Measurements from ENCODE around the gene GPR78.

The GPR78 gene

DNA sequence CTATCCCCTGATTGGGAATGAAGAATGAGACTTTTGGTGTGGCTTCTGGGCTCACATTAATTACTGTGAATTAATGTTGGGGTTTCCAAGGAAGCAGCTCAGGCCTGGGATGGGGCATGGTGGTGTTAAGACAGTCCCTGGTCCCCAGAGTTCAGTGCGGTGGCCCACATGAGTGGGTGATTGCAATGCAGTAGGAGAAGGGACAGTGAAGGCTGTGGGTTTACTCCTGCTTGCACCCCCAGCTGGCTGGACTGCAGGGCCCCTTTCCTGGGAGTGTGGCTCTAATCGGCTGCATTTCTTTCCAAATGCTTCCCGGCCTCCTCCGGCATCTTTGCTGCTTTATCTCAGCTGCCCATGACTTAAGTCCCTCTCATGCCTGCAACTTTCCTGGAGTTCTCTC lies 28.2 kb upstream of the GPR78 start:
- FAIRE-seq (no peak), DNase-seq (ENCODE audit: insufficient read length, low spot score) (no peak)
- TF ChIP-seq POLR2A (IDR thresholded peaks at IDR 0.05; ENCODE audit: low read depth, low read length) = no peak

DNA sequence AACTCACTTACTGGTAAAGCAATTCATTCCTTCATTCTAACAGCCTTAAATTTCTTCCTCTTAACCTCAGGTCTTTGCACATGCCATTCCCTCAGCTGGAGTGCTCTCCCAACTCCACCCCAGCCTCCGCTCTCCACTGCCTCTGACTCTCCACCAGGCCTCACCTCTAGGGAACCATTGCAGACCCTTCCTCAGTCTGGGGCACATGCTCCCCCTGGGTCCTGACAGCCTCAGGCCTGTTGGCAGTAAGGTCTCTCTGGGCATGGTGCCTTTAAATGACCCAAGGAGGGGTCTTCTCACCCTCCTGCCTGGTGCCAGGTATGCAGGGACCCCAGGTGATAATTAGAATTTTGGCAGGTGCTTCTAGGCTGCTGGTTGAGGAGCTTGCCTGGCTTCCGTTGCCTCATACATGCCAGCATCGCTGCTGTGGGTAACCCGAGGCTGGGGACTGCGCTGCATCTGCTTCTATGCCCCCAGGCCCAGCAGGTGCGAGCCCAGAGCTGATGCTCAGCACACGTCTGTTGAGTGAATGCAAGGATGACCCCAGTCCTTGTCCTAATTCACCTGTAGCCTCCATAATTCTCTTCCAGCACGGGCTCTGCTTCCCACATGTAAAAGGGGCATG lies 27.5 kb upstream of the GPR78 start:
- TF ChIP-seq POLR2A (IDR thresholded peaks at IDR 0.05; ENCODE audit: low read depth, low read length) = no peak
- no peak for FAIRE-seq
- DNase-seq (ENCODE audit: insufficient read length, low spot score) = no peak

DNA sequence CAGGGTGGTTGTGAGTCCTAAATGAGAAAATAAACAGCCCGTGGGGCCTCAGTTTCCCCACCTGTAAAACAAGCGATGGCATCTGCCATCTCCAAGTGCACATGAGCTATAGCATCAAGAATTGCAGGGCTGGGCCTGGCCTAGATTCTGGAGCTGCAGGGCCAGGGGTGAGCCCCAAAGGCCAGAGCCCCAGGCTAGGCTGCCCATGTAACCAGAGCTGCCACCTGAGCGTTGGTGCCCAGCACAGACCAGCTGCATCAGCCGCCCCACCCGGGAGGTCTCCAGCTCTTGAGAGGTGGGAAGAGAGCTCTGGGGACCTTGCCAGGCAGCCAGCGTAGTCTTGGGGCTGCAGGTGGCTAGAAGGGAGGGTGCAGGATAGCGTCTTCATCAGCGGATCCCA lies 27.0 kb upstream of the GPR78 start:
- no peak for TF ChIP-seq POLR2A (IDR thresholded peaks at IDR 0.05; ENCODE audit: low read depth, low read length)
- DNase-seq (ENCODE audit: insufficient read length, low spot score) (no peak), FAIRE-seq (no peak)

DNA sequence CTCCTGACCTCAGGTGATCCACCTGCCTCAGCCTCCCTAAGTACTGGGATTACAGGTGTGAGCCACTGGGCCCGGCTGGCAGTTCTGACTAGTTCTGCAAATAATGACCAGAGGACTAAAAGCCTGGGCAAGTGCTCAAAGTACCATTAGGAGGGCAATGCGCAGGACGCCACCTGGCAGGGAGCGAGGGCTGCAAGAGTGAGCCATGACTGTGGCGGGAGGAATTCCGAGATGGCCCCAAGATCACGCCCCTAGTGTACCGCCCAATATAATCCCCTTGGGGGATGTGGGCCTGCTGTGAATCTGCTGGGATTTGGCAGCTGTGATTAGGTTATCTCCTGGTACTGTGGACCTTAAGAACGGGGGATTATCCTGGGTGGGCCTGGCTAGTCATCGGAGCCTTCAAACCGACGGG lies 26.2 kb upstream of the GPR78 start:
- TF ChIP-seq POLR2A (IDR thresholded peaks at IDR 0.05; ENCODE audit: low read depth, low read length) = no peak
- DNase-seq (ENCODE audit: insufficient read length, low spot score) = no peak
- no peak for FAIRE-seq

DNA sequence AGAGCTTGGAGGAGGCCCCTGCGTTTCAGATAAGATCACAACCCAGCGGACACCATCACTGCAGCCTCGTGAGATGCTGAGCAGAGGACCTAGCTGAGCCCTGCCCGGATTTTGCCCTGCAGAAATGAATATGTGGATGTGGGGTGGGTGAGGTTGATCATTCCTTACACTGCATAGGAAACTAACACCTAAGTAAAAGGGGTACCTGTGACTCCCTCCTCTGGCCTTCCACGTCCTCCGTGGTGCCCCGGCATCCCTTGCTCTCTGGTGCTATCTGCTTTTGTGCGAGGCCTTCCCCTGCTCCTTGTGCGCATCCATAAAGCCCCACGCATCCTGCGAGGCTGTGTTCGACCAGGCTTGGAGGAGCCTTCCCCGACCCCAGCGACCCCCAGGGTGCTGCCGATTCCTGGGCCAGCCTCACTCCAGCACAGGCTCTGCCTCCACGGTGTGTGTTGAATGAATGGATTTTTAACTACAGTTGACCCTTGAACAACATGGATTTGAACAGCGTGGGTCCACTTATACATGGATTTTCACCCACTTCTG lies 25.6 kb upstream of the GPR78 start:
- no peak for DNase-seq (ENCODE audit: insufficient read length, low spot score)
- no peak for FAIRE-seq
- TF ChIP-seq POLR2A (IDR thresholded peaks at IDR 0.05; ENCODE audit: low read depth, low read length) = no peak

- no peak for TF ChIP-seq POLR2A (IDR thresholded peaks at IDR 0.05; ENCODE audit: low read depth, low read length)
- DNase-seq (ENCODE audit: insufficient read length, low spot score) (no peak), FAIRE-seq (no peak)
Observed at GRCh38 chr4:8555716-8556115, 24.5 kb upstream of the GPR78 start.

DNA sequence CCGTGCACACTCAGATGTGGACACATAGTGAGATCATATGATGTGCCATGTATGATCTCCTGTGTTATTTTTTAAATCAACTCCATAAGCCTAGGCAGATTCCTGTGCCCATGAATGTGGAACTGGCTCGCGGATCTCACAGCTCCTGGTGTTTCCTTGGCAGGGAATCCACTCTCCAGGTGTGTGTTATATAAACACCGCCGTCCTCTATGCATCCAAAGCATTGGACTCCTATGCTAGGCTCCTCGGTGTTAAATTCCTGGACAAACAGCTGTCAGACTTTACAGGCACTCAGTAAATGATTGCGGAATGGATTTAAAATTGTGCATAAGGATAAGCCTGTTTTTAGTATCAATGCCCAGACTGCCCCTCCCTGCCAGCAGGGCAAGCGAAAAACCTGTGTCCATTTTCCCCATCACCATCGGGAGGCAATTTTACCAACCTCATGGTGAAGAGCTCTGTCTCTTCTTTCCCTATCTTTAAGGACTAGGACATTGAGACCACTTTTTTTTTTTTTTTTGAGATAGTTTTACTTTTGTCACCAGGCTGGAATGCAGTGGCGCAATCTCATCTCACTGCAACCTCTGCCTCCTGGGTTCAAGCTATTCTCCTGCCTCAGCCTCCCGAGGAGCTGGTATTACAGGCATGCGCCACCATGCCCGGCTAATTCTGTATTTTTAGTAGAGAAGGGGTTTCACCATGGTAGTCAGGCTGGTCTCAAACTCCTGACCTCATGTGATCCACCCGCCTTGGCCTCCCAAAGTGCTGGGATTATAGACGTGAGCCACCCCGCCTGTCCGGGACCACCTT lies 23.6 kb upstream of the GPR78 start:
- FAIRE-seq = no peak
- no peak for DNase-seq (ENCODE audit: insufficient read length, low spot score)

GRCh38 chr4:8557151-8558076 lies 22.8 kb upstream of the GPR78 start:
- no peak for TF ChIP-seq POLR2A (IDR thresholded peaks at IDR 0.05; ENCODE audit: low read depth, low read length)
- DNase-seq (ENCODE audit: insufficient read length, low spot score) = no peak
- no peak for FAIRE-seq

More for the DNA sequence above, 23.6 kb upstream of the GPR78 start:
- TF ChIP-seq POLR2A (IDR thresholded peaks at IDR 0.05; ENCODE audit: low read depth, low read length) = no peak

DNA sequence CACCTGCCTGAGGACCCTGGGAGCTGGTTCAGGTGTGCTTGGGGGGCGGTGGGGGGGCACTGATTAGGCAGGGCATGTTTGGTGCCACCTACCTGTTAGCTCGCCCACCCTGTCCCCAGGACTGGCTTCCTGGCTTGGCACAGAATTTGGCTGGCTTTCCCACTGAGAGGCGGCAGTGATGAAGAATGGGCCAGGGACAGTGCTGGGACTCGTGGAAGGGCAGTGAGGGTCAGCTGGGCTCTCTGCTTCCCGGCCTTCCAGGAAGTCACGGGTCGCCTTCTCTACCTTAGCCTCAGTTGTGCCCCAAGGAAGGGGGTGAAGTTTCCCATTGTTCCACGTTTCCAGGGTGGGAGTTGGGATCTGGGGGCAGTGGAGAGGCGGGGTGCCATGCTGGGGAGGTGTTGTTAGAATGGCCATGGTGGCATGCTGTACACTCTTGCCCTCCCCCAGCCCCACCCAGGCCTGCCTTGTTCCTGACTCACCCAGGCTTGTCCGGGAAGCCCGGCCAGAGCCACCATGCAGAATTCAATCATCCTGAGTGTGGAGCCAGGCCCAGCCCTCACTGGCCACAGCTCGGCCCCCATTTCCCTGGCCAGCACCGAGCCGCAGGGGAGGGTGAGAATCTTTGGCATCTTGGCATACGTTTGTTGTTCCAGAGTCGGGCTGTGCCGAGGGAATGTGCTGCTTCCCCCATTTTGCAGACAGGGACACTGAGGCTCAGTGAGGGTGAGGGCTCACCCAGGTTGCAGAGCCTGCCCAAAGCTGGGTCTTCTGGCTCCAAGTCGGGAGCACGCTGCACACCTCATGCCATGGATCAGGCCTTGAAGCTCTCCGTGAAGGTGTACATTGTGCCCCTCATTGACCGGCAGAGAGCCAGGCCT lies 21.9 kb upstream of the GPR78 start:
- FAIRE-seq = no peak
- DNase-seq (ENCODE audit: insufficient read length, low spot score) = peak; percentile 61
- TF ChIP-seq POLR2A (IDR thresholded peaks at IDR 0.05; ENCODE audit: low read depth, low read length) = no peak

- FAIRE-seq (no peak), DNase-seq (ENCODE audit: insufficient read length, low spot score) (no peak)
- TF ChIP-seq POLR2A (IDR thresholded peaks at IDR 0.05; ENCODE audit: low read depth, low read length) = no peak
Observed at GRCh38 chr4:8559011-8559410, 21.2 kb upstream of the GPR78 start.

DNA sequence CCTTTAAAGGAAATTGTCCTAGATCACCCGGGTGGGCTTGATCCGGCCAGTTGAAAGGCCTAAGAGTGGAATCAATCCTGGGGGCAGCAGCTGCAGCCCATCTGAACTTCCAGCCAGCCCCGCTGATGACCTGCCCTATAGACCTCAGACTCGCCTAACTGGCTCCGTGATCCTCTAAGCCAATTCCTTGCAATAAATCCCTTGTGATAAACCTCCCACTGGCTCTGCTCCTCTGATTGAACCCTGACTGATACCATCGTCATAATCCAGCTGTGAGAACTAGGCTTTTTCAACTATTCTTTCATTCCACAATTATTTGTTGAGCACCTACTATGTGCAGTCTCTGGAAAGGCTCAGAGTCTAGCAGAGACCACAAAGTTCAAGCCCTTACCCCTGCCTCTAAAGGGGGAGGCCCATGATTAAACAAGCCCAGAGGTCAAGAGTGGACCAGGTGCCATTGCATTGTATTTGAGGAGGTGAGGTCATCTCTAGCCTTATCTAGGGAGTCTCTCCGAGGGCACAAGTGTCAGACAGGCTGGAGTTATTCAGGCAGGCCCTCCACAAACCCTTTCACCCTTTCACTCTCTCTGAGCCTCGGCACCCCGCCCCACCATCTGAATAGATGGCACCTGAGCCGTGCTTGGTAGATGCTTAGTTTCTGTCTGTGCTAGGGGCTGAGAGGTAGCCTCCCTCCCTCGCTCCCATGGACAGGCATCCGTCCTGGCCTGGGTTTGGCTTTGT lies 20.5 kb upstream of the GPR78 start:
- DNase-seq (ENCODE audit: insufficient read length, low spot score) (no peak), FAIRE-seq (no peak)
- no peak for TF ChIP-seq POLR2A (IDR thresholded peaks at IDR 0.05; ENCODE audit: low read depth, low read length)

GRCh38 chr4:8560265-8561047 lies 19.7 kb upstream of the GPR78 start:
- no peak for TF ChIP-seq POLR2A (IDR thresholded peaks at IDR 0.05; ENCODE audit: low read depth, low read length)
- FAIRE-seq (no peak), DNase-seq (ENCODE audit: insufficient read length, low spot score) (no peak)

Data from H54 (cell line).